HG03571 (cell line): ENCODE data around the gene EGLN2.
"Not testable (repeated sequence)": the region's sequence is repeated elsewhere in the genome, so short reads cannot be mapped to it uniquely, and the experiment has no call there.

ENCODE experiments used
- ATAC-seq: cut with Tn5 transposase; IDR thresholded peaks from one replicate; pipeline ENCODE4 v1.9.1; 2021; ENCODE audit not compliant: unreplicated experiment

EGLN2 gene

GRCh38 chr19:40776364-40776763, 22.6 kb upstream of the EGLN2 start:
- ATAC-seq = no peak

GRCh38 chr19:40776932-40777644, 21.9 kb upstream of the EGLN2 start:
- ATAC-seq = peak; percentile 55

- no peak for ATAC-seq
Measured at GRCh38 chr19:40777645-40777936, 21.4 kb upstream of the EGLN2 start.

- peak; percentile 49 for ATAC-seq
Measured at GRCh38 chr19:40777937-40778705, 20.9 kb upstream of the EGLN2 start, which contains the start of gene RAB4B. Gene RAB4B, plus strand, starts transcription at chr19:40778247. Its CDS starts 129 bp downstream, at chr19:40778376.

- no peak for ATAC-seq
Measured at GRCh38 chr19:40778706-40779284, 20.2 kb upstream of the EGLN2 start.

- no peak for ATAC-seq
Measured at GRCh38 chr19:40780582-40780981, 18.4 kb upstream of the EGLN2 start.

- no peak for ATAC-seq
Measured at GRCh38 chr19:40781140-40781539, 17.9 kb upstream of the EGLN2 start.

GRCh38 chr19:40783711-40784110, 15.3 kb upstream of the EGLN2 start:
- ATAC-seq = no peak

GRCh38 chr19:40784146-40784545, 14.8 kb upstream of the EGLN2 start:
- not testable (repeated sequence) for ATAC-seq

- ATAC-seq = no peak
Measured at GRCh38 chr19:40785526-40785925, 13.5 kb upstream of the EGLN2 start.

GRCh38 chr19:40786060-40787037, 12.6 kb upstream of the EGLN2 start:
- no peak for ATAC-seq

GRCh38 chr19:40791349-40791748, 7.6 kb upstream of the EGLN2 start:
- no peak for ATAC-seq

- no peak for ATAC-seq
Measured at GRCh38 chr19:40791996-40792395, 7.0 kb upstream of the EGLN2 start.

- ATAC-seq = no peak
Measured at GRCh38 chr19:40797166-40797962, 1.6 kb upstream of the EGLN2 start.

- no peak for ATAC-seq
Measured at GRCh38 chr19:40797963-40798682, 868 bp upstream of the EGLN2 start.

GRCh38 chr19:40799558-40800338, 757 bp downstream of the EGLN2 start:
- ATAC-seq = no peak

- ATAC-seq = no peak
Measured at GRCh38 chr19:40800339-40800996, 1.5 kb downstream of the EGLN2 start.

- no peak for ATAC-seq
Measured at GRCh38 chr19:40800997-40801377, 2.0 kb downstream of the EGLN2 start.
